ENCODE results near the gene FOXP1.

- TF ChIP-seq, protein P1, sequence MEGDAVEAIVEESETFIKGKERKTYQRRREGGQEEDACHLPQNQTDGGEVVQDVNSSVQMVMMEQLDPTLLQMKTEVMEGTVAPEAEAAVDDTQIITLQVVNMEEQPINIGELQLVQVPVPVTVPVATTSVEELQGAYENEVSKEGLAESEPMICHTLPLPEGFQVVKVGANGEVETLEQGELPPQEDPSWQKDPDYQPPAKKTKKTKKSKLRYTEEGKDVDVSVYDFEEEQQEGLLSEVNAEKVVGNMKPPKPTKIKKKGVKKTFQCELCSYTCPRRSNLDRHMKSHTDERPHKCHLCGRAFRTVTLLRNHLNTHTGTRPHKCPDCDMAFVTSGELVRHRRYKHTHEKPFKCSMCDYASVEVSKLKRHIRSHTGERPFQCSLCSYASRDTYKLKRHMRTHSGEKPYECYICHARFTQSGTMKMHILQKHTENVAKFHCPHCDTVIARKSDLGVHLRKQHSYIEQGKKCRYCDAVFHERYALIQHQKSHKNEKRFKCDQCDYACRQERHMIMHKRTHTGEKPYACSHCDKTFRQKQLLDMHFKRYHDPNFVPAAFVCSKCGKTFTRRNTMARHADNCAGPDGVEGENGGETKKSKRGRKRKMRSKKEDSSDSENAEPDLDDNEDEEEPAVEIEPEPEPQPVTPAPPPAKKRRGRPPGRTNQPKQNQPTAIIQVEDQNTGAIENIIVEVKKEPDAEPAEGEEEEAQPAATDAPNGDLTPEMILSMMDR (IDR thresholded peaks at IDR 0.05) = no peak
- TF ChIP-seq POLR2A (IDR thresholded peaks at IDR 0.05) (no peak), POLR2AphosphoS5 (IDR thresholded peaks at IDR 0.05) (peak; percentile 47)
These were observed 381.6 kb downstream of the FOXP1 start for GRCh38 chr3:71201939-71202338.
